ENCODE results near the gene TUBA4B. TPM values are rescaled to one million over a fixed set of nuclear protein-coding genes. Genes with fewer than 3 reads are reported as not detected.

TUBA4B gene
- total RNA-seq, 2 experiments from 2014 or later, result not detected

GRCh38 chr2:219296142-219296541 lies 43.1 kb downstream of the TUBA4B start:
- H2AFZ ChIP-seq (ENCODE audit: low read length), result no peak overlapping the region
- intact Hi-C loops (cut with micrococcal nuclease; ENCODE audit: unreplicated experiment), result no loop called here
- no peaks in the 10 kb centered on the region for H3K9me3 ChIP-seq (ENCODE audit: low read length)
- ChIA-PET CTCF (ENCODE audit: unreplicated experiment) (interaction anchor here (1.8 kb wide), 1 partner anchor 18 kb away, joined by 13 read pairs; the partner anchor contains the start of gene DNAJB2), POLR2A (interaction anchor here (1.1 to 3.2 kb wide), 3 partner anchors 17 to 48 kb away, joined by 4 to 13 read pairs (median 6); partner anchors contain the start of genes DNAJB2 and TUBA4B)
- no peaks in the 10 kb centered on the region for H3K9me2 ChIP-seq (ENCODE audit: insufficient read depth, low read length)
- no peaks in the 10 kb centered on the region for H4K20me1 ChIP-seq (ENCODE audit: insufficient read depth, low read length)
- BruUV-seq (replicated peaks), result no TSS peak
- TF ChIP-seq, protein P1, sequence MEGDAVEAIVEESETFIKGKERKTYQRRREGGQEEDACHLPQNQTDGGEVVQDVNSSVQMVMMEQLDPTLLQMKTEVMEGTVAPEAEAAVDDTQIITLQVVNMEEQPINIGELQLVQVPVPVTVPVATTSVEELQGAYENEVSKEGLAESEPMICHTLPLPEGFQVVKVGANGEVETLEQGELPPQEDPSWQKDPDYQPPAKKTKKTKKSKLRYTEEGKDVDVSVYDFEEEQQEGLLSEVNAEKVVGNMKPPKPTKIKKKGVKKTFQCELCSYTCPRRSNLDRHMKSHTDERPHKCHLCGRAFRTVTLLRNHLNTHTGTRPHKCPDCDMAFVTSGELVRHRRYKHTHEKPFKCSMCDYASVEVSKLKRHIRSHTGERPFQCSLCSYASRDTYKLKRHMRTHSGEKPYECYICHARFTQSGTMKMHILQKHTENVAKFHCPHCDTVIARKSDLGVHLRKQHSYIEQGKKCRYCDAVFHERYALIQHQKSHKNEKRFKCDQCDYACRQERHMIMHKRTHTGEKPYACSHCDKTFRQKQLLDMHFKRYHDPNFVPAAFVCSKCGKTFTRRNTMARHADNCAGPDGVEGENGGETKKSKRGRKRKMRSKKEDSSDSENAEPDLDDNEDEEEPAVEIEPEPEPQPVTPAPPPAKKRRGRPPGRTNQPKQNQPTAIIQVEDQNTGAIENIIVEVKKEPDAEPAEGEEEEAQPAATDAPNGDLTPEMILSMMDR (conservative IDR thresholded peaks at IDR 0.05; ENCODE audit: low read length), result no peak
- TF ChIP-seq EZH2phosphoT487 (IDR thresholded peaks at IDR 0.05; ENCODE audit: borderline replicate concordance, low read depth, low read length), result no peak
- no peak overlapping the region for H3K4me2 ChIP-seq (ENCODE audit: low read length)
- no peaks in the 10 kb centered on the region for H3K79me2 ChIP-seq (ENCODE audit: insufficient read depth, low read depth, low read length)
- no peaks in the 10 kb centered on the region for H3K36me3 ChIP-seq (ENCODE audit: insufficient read depth, low read length)
- no peak overlapping the region for H3K4me3 ChIP-seq (ENCODE audit: low read depth, low read length, poor library complexity, severe bottlenecking)
- DNase-seq (ENCODE audit: low spot score), result no peak
- no peak overlapping the region for H3K27ac ChIP-seq (ENCODE audit: low read depth, low read length, poor library complexity, severe bottlenecking)
- peaks cover 21% of the 10 kb centered on the region for H3K4me1 ChIP-seq (ENCODE audit: insufficient read depth, low read length, poor library complexity, severe bottlenecking)

DNA sequence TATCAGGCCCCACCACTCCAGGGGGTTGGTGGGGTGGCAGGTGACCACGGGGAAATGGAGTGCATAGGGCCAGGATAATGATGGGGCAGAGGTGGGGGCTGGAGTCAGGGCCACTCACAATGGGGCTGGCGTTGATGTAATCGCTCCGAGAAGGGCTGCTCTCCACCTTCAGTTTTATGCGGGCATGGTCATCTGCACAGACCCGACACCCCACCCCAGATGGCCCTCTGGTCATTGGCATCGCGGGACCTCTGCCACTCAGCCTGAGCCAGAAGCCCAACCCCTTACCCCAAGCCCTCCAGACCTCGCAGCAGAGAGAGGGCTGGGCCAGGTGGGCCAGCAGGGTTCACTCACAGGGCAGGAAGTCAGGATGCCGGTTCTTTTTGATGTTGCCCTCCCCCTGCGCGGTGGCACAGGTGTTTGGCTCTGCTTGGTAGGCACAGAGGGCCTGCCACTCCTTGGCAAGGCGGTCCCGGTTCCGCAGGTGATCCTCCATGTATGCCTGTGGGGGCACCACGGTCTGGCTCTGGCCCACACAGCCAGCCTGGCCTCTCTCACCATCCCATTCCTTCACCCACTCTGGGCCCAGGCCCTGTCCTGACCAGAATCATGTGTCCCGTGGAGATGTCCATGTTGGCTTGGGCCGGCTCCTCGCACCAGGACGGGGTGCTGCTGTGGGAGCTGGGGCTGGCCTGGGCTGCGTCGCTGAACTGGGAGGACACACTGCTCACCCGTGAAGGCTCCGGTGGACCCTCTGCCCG lies 43.8 kb downstream of the TUBA4B start:
- Histone ChIP-seq H3K4me2 (ENCODE audit: low read length) (no peak overlapping the region), H3K9me2 (ENCODE audit: insufficient read depth, low read length) (no peaks in the 10 kb centered on the region), H3K4me1 (ENCODE audit: insufficient read depth, low read length, poor library complexity, severe bottlenecking) (peaks cover 21% of the 10 kb centered on the region), H3K27ac (ENCODE audit: low read depth, low read length, poor library complexity, severe bottlenecking) (no peak overlapping the region), H4K20me1 (ENCODE audit: insufficient read depth, low read length) (no peaks in the 10 kb centered on the region), H2AFZ (ENCODE audit: low read length) (no peak overlapping the region), H3K79me2 (ENCODE audit: insufficient read depth, low read depth, low read length) (no peaks in the 10 kb centered on the region), H3K4me3 (ENCODE audit: low read depth, low read length, poor library complexity, severe bottlenecking) (no peak overlapping the region), H3K9me3 (ENCODE audit: low read length) (no peaks in the 10 kb centered on the region), H3K36me3 (ENCODE audit: insufficient read depth, low read length) (no peaks in the 10 kb centered on the region)
- ChIA-PET CTCF (ENCODE audit: unreplicated experiment) (no interaction called here), POLR2A (no interaction called here)
- BruUV-seq (replicated peaks), result no TSS peak
- TF ChIP-seq EZH2phosphoT487 (IDR thresholded peaks at IDR 0.05; ENCODE audit: borderline replicate concordance, low read depth, low read length), result no peak
- TF ChIP-seq, protein P1 (conservative IDR thresholded peaks at IDR 0.05; ENCODE audit: low read length), result no peak
- DNase-seq (ENCODE audit: low spot score), result peak; percentile 37
- intact Hi-C loops (cut with micrococcal nuclease; ENCODE audit: unreplicated experiment), result no loop called here
